NCI-H1092 (cell line): ENCODE data around the gene IKZF3.
A peak's percentile ranks its signal among the peaks of the same experiment; 100 is the strongest.

Source experiments
- DNase-seq: peaks from one replicate; lab custom pipeline; 2025; lab: John Stamatoyannopoulos, UW

The IKZF3 gene

GRCh38 chr17:39814497-39814896 is 49.6 kb downstream of the IKZF3 start:
- no peak for DNase-seq

GRCh38 chr17:39813631-39814030 is 50.5 kb downstream of the IKZF3 start:
- no peak for DNase-seq

GRCh38 chr17:39812466-39812865 is 51.6 kb downstream of the IKZF3 start:
- DNase-seq, result peak; percentile 43

GRCh38 chr17:39810939-39811728 is 53.0 kb downstream of the IKZF3 start:
- no peak for DNase-seq

- DNase-seq, result no peak
Measured at GRCh38 chr17:39809221-39809620, 54.9 kb downstream of the IKZF3 start.

GRCh38 chr17:39808409-39808997 is 55.6 kb downstream of the IKZF3 start:
- DNase-seq, result no peak

- DNase-seq, result no peak
Measured at GRCh38 chr17:39804839-39805238, 59.3 kb downstream of the IKZF3 start.

GRCh38 chr17:39801055-39801454 is 63.1 kb downstream of the IKZF3 start:
- DNase-seq, result no peak

GRCh38 chr17:39800540-39800939 is 63.6 kb downstream of the IKZF3 start:
- DNase-seq, result no peak

GRCh38 chr17:39799395-39799794 is 64.7 kb downstream of the IKZF3 start:
- DNase-seq, result no peak

- no peak for DNase-seq
Measured at GRCh38 chr17:39794249-39794970, 69.7 kb downstream of the IKZF3 start.

GRCh38 chr17:39793301-39793872 is 70.7 kb downstream of the IKZF3 start:
- no peak for DNase-seq

GRCh38 chr17:39792526-39793221 is 71.4 kb downstream of the IKZF3 start:
- DNase-seq, result no peak

GRCh38 chr17:39791111-39791992 is 72.8 kb downstream of the IKZF3 start:
- no peak for DNase-seq

- no peak for DNase-seq
Measured at GRCh38 chr17:39787743-39788484, 76.2 kb downstream of the IKZF3 start.

GRCh38 chr17:39787041-39787440 is 77.1 kb downstream of the IKZF3 start:
- no peak for DNase-seq

GRCh38 chr17:39782980-39783379 is 81.1 kb downstream of the IKZF3 start:
- no peak for DNase-seq

GRCh38 chr17:39782481-39782880 is 81.6 kb downstream of the IKZF3 start:
- DNase-seq, result no peak

GRCh38 chr17:39781861-39782213 is 82.3 kb downstream of the IKZF3 start:
- no peak for DNase-seq
